Measurements from ENCODE around the gene UBE2A.
A peak's percentile ranks its signal among the peaks of the same experiment; 100 is the strongest.

The UBE2A gene

DNA sequence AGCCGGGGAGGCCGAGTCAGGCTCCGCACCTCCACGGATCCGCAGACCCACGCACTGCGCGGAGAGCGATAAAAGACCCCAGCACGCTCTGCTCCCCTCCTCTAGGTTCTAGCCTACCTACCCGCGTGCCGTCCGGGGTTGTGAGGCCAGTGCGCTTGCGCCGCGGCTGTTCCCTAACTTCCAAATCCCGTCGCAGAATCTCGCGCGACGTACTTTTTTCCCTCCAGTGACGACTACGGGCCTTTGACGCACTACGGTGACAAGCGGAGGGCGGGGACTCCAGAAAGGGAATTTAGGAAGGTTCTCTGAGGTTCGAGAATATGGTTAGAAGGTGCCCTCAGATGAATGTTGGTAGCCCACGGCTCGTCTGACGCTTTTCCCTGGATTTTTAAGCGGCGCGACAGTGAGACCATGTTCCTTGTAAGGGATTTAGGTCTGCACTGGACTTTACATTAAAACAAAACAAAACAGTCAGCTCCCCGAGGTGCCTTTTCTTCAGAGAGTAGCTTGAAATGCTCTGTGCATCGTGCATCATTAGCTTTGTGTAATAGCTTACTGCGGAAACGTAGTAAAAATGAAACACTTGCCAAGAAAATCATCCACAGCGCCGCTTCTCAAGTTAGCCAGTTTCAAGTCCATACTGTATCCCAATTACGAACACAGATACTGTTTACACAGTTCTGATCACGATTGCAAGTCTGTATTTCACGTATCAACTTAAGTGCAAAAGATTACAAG lies 32.1 kb downstream of the UBE2A start, which contains the start of gene NKRF:
NKRF (minus strand) TSS at position 145 of the 738 bp plus-strand sequence.
- DNase-seq (ENCODE audit: low read depth in 1 of 2, low spot score in 1 of 2) = peak; percentile 71 to 77

DNA sequence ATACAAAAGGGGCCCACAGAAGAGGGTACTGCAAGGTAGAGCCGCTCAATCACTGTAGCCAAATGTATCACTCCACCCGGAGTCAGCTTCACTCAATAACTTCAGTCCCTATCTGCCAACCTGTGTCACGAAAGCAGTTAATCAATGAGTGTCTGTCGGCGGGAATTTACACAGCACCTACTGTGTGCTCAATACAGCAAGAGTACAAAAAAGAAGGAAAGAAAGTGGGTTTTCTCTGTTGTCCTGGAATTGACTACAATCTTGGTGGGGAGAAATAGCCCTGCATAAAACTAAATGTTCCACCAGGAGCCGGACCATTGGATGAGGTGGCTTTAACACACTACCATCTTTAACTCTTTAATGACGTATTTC lies 32.6 kb downstream of the UBE2A start:
- no peak for DNase-seq (ENCODE audit: low read depth in 1 of 2, low spot score in 1 of 2)

GRCh38 chrX:119614776-119615175 lies 40.4 kb downstream of the UBE2A start:
- no peak for DNase-seq (ENCODE audit: low read depth in 1 of 2, low spot score in 1 of 2)

DNA sequence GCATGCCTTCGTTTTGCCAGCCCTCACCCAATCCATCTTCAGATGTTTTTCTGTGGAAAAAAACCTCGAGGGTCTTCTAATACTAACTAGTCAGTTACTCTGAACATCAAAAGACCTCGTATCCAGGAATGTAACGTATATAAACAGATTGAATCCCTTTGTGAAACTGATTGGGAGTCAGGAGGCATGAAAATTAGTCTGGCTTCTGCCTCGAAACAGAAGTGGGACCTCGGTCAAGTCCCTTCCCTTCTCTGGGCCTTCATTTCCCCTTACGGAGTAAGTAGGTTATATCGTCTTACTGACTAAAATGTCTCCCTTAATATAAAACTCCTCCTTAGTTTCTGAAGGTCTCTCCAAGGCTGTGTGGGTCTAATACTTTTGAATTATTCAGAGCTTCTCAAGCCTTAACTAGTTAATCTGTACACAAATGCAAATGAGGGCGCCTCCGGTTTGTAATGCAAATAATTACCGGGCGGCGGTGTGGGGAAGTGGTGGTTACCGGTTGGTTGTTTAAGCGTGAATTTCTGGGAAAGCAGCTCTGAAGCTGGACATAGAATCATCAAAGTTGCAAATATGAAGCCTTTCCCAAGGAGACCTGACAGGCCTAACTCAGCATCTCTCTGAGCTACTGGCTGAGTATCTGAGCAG lies 43.3 kb downstream of the UBE2A start:
- DNase-seq (ENCODE audit: low read depth in 1 of 2, low spot score in 1 of 2) = no peak

- DNase-seq (ENCODE audit: low read depth in 1 of 2, low spot score in 1 of 2) = no peak
Measured at GRCh38 chrX:119618439-119618838, 44.1 kb downstream of the UBE2A start.

- DNase-seq (ENCODE audit: low read depth in 1 of 2, low spot score in 1 of 2) = no peak
Measured at GRCh38 chrX:119622356-119623232, 48.2 kb downstream of the UBE2A start.

GRCh38 chrX:119624417-119624816 lies 50.1 kb downstream of the UBE2A start:
- no peak for DNase-seq (ENCODE audit: low read depth in 1 of 2, low spot score in 1 of 2)

GRCh38 chrX:119624951-119625668 lies 50.7 kb downstream of the UBE2A start:
- DNase-seq (ENCODE audit: low read depth in 1 of 2, low spot score in 1 of 2) = no peak

- DNase-seq (ENCODE audit: low read depth in 1 of 2, low spot score in 1 of 2) = no peak
Measured at GRCh38 chrX:119625843-119626242, 51.5 kb downstream of the UBE2A start.
